HG02588 (cell line): ENCODE results near the gene JMY.

Source experiments
- ATAC-seq: cut with Tn5 transposase; IDR thresholded peaks from one replicate; pipeline ENCODE4 v1.9.1; 2021; ENCODE audit warnings: mild to moderate bottlenecking, moderate library complexity; ENCODE audit not compliant: unreplicated experiment

The JMY gene, protein sequence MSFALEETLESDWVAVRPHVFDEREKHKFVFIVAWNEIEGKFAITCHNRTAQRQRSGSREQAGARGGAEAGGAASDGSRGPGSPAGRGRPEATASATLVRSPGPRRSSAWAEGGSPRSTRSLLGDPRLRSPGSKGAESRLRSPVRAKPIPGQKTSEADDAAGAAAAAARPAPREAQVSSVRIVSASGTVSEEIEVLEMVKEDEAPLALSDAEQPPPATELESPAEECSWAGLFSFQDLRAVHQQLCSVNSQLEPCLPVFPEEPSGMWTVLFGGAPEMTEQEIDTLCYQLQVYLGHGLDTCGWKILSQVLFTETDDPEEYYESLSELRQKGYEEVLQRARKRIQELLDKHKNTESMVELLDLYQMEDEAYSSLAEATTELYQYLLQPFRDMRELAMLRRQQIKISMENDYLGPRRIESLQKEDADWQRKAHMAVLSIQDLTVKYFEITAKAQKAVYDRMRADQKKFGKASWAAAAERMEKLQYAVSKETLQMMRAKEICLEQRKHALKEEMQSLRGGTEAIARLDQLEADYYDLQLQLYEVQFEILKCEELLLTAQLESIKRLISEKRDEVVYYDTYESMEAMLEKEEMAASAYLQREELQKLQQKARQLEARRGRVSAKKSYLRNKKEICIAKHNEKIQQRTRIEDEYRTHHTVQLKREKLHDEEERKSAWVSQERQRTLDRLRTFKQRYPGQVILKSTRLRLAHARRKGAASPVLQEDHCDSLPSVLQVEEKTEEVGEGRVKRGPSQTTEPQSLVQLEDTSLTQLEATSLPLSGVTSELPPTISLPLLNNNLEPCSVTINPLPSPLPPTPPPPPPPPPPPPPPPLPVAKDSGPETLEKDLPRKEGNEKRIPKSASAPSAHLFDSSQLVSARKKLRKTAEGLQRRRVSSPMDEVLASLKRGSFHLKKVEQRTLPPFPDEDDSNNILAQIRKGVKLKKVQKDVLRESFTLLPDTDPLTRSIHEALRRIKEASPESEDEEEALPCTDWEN

DNA sequence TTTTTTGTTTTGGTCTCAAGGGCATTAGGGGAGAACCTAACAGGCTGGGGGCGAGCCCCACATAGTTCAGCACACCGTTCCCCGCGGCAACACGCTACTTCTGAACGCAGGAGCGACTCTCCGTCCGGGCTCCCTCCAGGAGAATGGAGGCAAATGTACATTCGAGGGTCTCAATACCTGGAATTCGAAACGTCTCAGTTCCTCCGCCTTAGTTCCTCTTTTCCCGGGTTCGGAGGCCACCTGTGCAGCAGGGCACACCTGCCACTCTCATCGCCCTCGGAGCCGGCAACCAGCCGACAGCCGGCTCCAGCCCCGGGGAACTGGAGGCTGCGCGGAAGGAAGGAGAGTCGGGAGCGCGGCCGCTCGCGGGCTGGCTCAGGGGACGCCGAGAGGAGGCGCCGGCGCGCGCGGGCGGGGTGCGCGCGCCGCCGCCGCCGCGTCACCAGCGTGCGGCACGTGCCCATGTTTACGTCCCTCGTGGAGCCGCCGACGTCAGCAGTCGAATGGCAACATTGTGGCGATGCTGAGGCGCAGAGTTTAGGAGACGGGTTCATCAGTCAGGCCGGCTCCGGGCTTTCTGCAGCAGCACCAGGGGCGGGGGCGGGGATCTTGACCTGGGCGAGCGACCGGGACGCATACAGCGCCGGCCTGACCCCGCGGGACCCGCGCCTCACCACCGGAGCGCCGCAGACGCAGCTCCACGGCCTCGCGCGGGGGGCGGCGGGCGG is at the start of gene JMY:
Gene JMY, plus strand, starts transcription at position 498 of the 728 bp plus-strand sequence. CDS start 520 bp downstream, outside the sequence.
- ATAC-seq, result peak; percentile 77

- ATAC-seq, result no peak
Measured at GRCh38 chr5:79186455-79186854, 49.5 kb upstream of the JMY start.

DNA sequence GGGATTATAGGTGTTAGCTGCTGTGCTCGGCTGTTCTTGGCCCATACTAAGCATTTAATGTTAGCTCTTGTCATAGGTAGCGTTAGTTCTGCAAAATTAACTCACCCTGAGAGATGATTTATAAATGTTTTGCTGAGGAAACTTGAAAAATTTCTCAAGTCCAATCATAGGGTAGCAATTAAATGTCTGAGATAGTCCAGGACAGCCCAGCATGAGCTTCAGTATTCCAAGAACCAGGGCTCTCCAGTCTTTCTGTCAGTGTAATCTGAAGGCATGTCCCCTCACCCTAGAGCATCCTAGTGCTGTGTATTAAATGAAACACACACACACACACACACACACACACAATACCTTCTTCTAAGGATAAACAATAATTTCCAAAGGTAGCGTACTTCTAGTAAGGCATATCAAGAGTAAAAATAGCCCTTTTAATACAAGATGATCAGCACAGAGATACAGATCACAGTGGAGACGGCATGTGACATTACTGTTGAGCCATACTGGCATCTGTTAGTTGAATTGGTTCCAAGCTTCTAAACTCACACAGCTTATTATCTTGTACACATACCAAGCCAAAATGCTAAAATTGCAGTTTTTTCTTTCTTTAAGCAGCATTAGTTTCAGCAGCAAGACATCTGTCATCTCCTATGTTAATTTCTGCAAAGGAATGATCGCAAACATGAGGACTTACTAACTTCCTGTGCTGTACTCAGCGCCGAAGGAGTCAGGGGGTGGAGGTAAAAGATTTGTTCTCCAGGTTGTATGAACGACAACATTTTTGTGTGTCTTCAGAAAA is 46.3 kb upstream of the JMY start:
- ATAC-seq, result no peak

- ATAC-seq, result no peak
Measured at GRCh38 chr5:79190235-79190529, 45.7 kb upstream of the JMY start.

DNA sequence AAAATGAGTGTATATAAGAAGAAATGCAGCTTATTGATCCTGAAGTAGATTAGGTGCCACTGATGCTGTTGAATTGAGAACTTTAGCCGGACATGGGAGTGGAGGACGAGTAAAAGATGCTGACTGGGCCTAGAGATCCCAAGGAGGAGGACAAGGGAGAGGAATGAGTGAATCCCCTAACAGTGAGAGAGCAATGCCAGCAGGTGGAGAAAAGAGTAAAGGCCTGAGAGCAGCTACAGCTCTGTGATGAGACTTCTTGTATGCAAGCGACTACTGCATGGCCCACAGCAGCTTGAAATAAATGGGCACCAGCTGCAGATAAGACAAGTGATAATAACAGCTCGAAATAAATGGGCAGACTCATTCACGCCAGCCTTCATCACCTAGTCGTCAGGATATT is 44.5 kb upstream of the JMY start:
- ATAC-seq, result no peak

DNA sequence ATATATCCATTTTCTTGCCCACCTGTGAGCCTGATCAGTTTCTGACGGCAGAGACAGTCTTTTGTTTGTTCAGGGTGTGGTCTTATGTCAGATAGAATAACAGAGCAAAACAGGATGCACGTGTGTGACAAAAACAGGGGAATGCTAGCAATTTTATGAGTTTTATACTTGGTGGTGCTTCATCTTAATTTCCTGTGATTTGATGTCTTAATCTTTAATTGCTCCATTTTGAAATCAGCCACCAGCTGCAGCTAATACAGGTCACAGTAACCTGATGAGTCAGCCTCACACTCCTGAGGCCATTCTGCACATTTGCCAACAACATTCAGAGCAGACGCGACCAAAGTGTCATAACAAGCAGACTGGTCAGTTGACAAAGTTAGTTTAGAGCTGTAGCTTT is 42.3 kb upstream of the JMY start:
- ATAC-seq, result no peak

GRCh38 chr5:79200573-79201183 is 35.3 kb upstream of the JMY start:
- no peak for ATAC-seq

GRCh38 chr5:79201206-79201605 is 34.7 kb upstream of the JMY start:
- ATAC-seq, result no peak

DNA sequence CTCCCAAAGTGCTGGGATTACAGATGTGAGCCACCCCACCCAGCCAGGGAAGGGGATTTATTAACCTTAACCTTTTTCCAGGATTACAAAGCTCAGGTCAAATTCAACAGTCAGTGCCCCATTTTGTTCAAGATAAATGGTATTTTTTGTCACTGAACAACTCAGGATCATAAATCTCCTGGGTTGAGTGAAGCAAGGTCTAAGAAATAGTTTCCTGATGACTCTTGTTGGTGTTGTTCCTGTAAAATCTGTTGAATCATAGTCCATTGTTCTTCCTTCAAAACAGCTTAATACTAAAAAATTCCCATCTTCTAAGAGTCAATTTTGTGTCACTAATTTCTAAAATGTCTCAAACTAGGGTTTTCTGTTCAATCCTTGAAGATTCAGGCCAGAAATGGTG is 33.9 kb upstream of the JMY start:
- no peak for ATAC-seq

- no peak for ATAC-seq
Measured at GRCh38 chr5:79205965-79206364, 30.0 kb upstream of the JMY start.

- ATAC-seq, result no peak
Measured at GRCh38 chr5:79206541-79206940, 29.4 kb upstream of the JMY start.

DNA sequence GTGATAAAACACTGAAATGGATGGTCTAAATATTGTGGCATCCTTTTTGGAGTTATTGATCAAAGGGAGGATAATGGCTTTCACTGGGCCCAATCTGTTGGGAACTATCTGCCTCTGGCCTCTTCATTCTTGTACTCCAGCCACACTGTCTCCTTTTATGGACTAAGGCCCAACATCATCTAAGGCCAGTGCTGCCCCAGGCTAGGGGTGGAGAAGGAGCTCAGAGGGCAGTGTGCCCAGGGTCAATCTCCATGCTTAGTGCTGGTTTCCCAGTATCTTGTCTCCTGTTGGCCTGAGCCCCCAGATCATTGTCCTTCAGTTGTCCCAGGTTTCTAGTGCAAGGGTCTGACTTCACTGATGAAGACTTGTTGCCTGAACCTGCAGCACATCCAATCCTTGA is 26.4 kb upstream of the JMY start:
- ATAC-seq, result no peak

GRCh38 chr5:79224286-79224984 is 11.5 kb upstream of the JMY start:
- no peak for ATAC-seq

DNA sequence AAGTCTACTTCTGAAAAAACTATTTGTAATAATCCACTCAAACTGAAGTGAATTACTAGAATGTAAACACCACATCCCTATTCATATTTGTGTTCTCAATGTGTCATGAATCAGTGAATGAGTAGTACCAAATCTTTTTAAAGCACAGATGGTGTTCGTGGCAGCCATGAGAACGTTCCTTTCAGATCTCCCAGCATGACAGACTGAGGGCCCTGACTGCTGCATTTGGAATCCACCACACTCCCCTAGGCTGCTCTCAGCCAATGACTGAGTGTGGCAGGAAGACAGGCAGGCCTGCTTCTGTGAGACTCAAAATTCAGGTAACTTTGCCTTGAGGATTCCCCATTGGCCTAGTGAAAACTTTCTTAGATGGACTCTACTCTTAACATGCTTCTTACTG is 10.9 kb upstream of the JMY start:
- no peak for ATAC-seq

GRCh38 chr5:79225441-79225840 is 10.5 kb upstream of the JMY start:
- ATAC-seq, result no peak

GRCh38 chr5:79227484-79228025 is 8.4 kb upstream of the JMY start:
- ATAC-seq, result no peak

GRCh38 chr5:79229357-79230174 is 6.4 kb upstream of the JMY start:
- ATAC-seq, result peak; percentile 82

GRCh38 chr5:79235261-79235633 is 684 bp upstream of the JMY start:
- no peak for ATAC-seq
